GM18508 (cell line): Measurements from ENCODE around the gene CDK5.

Experiments
- ATAC-seq: cut with Tn5 transposase; IDR thresholded peaks from one replicate; pipeline ENCODE4 v1.9.1; 2021; ENCODE audit warnings: moderate number of reproducible peaks; ENCODE audit not compliant: insufficient read depth, unreplicated experiment

Gene CDK5

DNA sequence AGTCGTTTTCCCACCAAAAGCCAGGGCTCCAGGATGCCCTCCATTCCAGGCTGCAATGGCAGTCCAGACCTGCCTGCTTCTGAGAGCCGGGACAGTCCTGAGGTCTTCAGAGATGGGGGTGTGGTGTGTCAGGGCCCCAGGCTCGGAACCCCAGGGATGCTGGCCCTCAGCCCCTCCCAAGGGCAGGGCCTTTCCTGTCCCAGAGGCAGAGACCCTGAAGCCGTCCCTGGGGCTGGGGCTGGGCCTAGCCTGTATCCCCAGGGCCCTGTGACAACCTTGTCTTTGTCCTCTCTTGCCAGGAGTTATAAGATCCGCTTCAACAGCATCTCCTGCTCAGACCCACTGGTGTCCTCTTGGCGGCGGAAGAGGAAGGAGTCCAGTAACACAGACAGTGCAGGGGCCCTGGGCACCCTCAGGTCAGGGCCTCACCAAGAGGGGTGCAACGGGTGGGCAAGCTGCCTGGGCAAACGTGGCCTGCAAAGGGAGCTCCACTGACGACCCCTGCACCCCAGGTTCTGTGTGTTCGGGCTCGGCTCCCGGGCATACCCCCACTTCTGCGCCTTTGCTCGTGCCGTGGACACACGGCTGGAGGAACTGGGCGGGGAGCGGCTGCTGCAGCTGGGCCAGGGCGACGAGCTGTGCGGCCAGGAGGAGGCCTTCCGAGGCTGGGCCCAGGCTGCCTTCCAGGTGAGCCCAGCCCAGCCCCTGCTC, 51.0 kb downstream of the CDK5 start:
- ATAC-seq: no peak

DNA sequence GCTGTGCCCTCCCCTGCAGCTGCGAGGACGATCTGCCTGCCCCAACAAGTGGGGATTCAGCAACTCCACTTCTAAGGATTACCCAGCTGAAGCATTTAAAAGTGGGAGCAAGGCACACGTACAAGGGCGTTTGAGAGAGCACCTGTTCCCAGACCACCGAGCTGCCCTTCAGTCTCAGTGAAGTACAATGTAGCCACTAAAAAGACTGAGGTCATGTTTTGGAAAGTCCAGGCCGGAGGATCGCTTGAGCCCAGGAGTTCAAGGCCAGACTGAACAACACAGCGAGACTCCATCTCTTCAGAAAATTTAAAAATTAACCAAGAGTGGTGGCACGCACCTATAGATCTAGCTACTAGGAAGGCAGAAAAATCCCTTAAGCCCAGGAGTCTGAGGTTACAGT, 52.1 kb downstream of the CDK5 start:
- no peak for ATAC-seq
